HepG2 (cell line): ENCODE results near the gene RFX6. TPM values are rescaled to one million over a fixed set of nuclear protein-coding genes. Genes with fewer than 3 reads are reported as not detected.

ENCODE experiments used
- ERF ChIP-seq: IDR thresholded peaks from 2 replicates; pipeline ENCODE4 v1.6.1; 2018; ENCODE audit warnings: missing biosample characterization, missing genetic modification reagents
- FOXP1 ChIP-seq, 2 experiments: fragments of 450-650 bp in 1 of 2; IDR thresholded peaks; 2 replicates each; pipeline ENCODE4 v1.6.1; 2017 to 2018; ENCODE audit warnings: antibody characterized with exemption in 1 of 2
- GATAD2A ChIP-seq: IDR thresholded peaks from 2 replicates; pipeline ENCODE4 v1.6.1; 2016
- HMGA1 ChIP-seq: sonication (generic); formaldehyde crosslinking; conservative IDR thresholded peaks from 2 replicates; pipeline ENCODE4 v1.4.0; 2020; ENCODE audit warnings: missing genetic modification reagents
- HNRNPUL1 ChIP-seq: fragments of 200-400 bp; formaldehyde crosslinking; IDR thresholded peaks from 2 replicates; pipeline ENCODE4 v1.6.1; 2017; ENCODE audit warnings: low read depth, mild to moderate bottlenecking, low read length, moderate library complexity
- HOXA7 ChIP-seq: sonication (generic); formaldehyde crosslinking; IDR thresholded peaks from 2 replicates; pipeline ENCODE4 v1.8.1; 2022; ENCODE audit warnings: mild to moderate bottlenecking, missing genetic modification reagents, moderate library complexity
- HOXA9 ChIP-seq: sonication (generic); formaldehyde crosslinking; IDR thresholded peaks from 2 replicates; pipeline ENCODE4 v1.8.1; 2022; ENCODE audit warnings: missing genetic modification reagents, mild to moderate bottlenecking, moderate library complexity, borderline replicate concordance
- KAT8 ChIP-seq: IDR thresholded peaks from 2 replicates; pipeline ENCODE4 v1.6.1; 2016; ENCODE audit warnings: missing genetic modification reagents, missing compliant biosample characterization
- MAZ ChIP-seq, 2 experiments: sonication (generic) in 1 of 2; formaldehyde crosslinking in 1 of 2; IDR thresholded peaks; 2 replicates each; pipeline versions ENCODE4 v1.5.0 to v1.6.1; 2012 to 2020; ENCODE audit warnings: low read depth in 2 of 2, mild to moderate bottlenecking in 2 of 2, borderline replicate concordance in 1 of 2, improper control_type of control experiment in 1 of 2, low read length in 1 of 2, missing genetic modification reagents in 1 of 2, moderate library complexity in 1 of 2
- MLXIP ChIP-seq: sonication (generic); formaldehyde crosslinking; IDR thresholded peaks from 2 replicates; pipeline ENCODE4 v1.9.0; 2021; ENCODE audit warnings: missing genetic modification reagents, borderline replicate concordance
- MYNN ChIP-seq: sonication (generic); formaldehyde crosslinking; IDR thresholded peaks from 2 replicates; pipeline ENCODE4 v1.4.0; 2020; ENCODE audit warnings: mild to moderate bottlenecking, low read depth, missing genetic modification reagents
- NR3C1 ChIP-seq: sonication (generic); formaldehyde crosslinking; IDR thresholded peaks from 2 replicates; pipeline ENCODE4 v1.4.0; 2020; ENCODE audit warnings: missing genetic modification reagents
- RORA ChIP-seq: sonication (generic); formaldehyde crosslinking; IDR thresholded peaks from 2 replicates; pipeline ENCODE4 v1.5.0; 2020; ENCODE audit warnings: mild to moderate bottlenecking, missing genetic modification reagents, moderate library complexity
- SOX13 ChIP-seq, 3 experiments: fragments of 450-650 bp in 1 of 3; sonication (generic) in 1 of 3; formaldehyde crosslinking in 1 of 3; IDR thresholded peaks in 2 of 3; conservative IDR thresholded peaks in 1 of 3; 2 replicates each; pipeline versions ENCODE4 v1.5.0 to v1.6.1; 2016 to 2020; ENCODE audit warnings: antibody characterized with exemption in 1 of 3, mild to moderate bottlenecking in 1 of 3, missing compliant biosample characterization in 1 of 3, missing genetic modification reagents in 1 of 3, moderate library complexity in 1 of 3
- TSC22D2 ChIP-seq: sonication (generic); formaldehyde crosslinking; IDR thresholded peaks from 2 replicates; pipeline ENCODE4 v1.5.1; 2020; ENCODE audit warnings: missing genetic modification reagents, mild to moderate bottlenecking, borderline replicate concordance
- ZSCAN20 ChIP-seq: sonication (generic); formaldehyde crosslinking; IDR thresholded peaks from 2 replicates; pipeline ENCODE4 v1.4.0; 2020; ENCODE audit warnings: missing genetic modification reagents, mild to moderate bottlenecking, borderline replicate concordance
- polyA plus RNA-seq, 8 experiments: library from polyadenylated mRNA; depleted of rRNA in 3 of 8; stranded (reverse) in 7 of 8; unstranded in 1 of 8; fragments of >200 nt; fragmentation: Illumina TruSeq in 4 of 8; extraction: Trizol in 4 of 8; gene quantifications; 2 replicates each; pipeline versions ENCODE4 v1.2.1 to v1.2.3, GENCODE V29; 2011 to 2016; ENCODE audit warnings: low read depth in 4 of 8, missing spikeins in 1 of 8, mixed read lengths in 1 of 8; ENCODE audit not compliant: insufficient read depth in 1 of 8
- total RNA-seq, 5 experiments: library from RNA; depleted of rRNA; stranded (reverse); fragments of >200 nt; fragmentation: Illumina TruSeq; extraction: Trizol; gene quantifications; 2 replicates each; pipeline ENCODE4 v1.2.3, GENCODE V29; 2016; ENCODE audit warnings: low read depth in 1 of 5
- TF ChIP-seq, protein P1 (sequence below): sonication (generic); formaldehyde crosslinking; IDR thresholded peaks from 2 replicates; pipeline ENCODE4 v1.4.0; 2020; ENCODE audit warnings: missing genetic modification reagents
- TF ChIP-seq, protein P2 (sequence below): IDR thresholded peaks from 2 replicates; pipeline ENCODE4 v1.6.1; 2016; ENCODE audit warnings: missing genetic modification reagents, missing compliant biosample characterization
- TF ChIP-seq, protein P3 (sequence below): sonication (generic); formaldehyde crosslinking; IDR thresholded peaks from 2 replicates; pipeline ENCODE4 v1.9.0; 2021; ENCODE audit warnings: missing genetic modification reagents, mild to moderate bottlenecking, borderline replicate concordance
- TF ChIP-seq, protein P4 (sequence below): IDR thresholded peaks from 2 replicates; pipeline ENCODE4 v1.6.1; 2012; ENCODE audit warnings: inconsistent platforms

The RFX6 gene
- total and polyA plus RNA-seq, 2 of the 13 experiments (the other 11 are each of a cell fraction or from before 2014, with no cell fraction given), result 0.04 TPM; not detected in 1

- TF ChIP-seq ZSCAN20 (CRISPR knock-in tag) (no peak), HOXA7 (CRISPR knock-in tag) (no peak), MYNN (no peak), GATAD2A (CRISPR knock-in tag) (peak; percentile 77), ERF (peak; percentile 67; the same call in 1 of the 2 replicates), MAZ (IDR thresholded peaks at IDR 0.05; ENCODE audit: borderline replicate concordance, low read depth, low read length) (no peak), MAZ (CRISPR knock-in tag; IDR thresholded peaks at IDR 0.05; ENCODE audit: low read depth) (no peak), SOX13 (IDR thresholded peaks at IDR 0.05) (no peak), SOX13 (CRISPR knock-in tag; conservative IDR thresholded peaks at IDR 0.05 in 1 of 2, IDR thresholded peaks at IDR 0.05 in 1 of 2) (peak in 1 of 2 experiments; percentile 60; a peak in 2 of 4 replicates), KAT8 (CRISPR knock-in tag) (0 out of 2 replicates have a peak, but pooled peaks have one; percentile 26), TSC22D2 (CRISPR knock-in tag) (no peak), MLXIP (no peak), HOXA9 (no peak), HNRNPUL1 (peak; percentile 67), FOXP1 (IDR thresholded peaks at IDR 0.05) (no peak), FOXP1 (CRISPR knock-in tag; IDR thresholded peaks at IDR 0.05) (peak; percentile 12; the same call in 1 of the 2 replicates), HMGA1 (CRISPR knock-in tag) (no peak), NR3C1 (no peak), RORA (CRISPR knock-in tag) (no peak)
- TF ChIP-seq, protein P1, sequence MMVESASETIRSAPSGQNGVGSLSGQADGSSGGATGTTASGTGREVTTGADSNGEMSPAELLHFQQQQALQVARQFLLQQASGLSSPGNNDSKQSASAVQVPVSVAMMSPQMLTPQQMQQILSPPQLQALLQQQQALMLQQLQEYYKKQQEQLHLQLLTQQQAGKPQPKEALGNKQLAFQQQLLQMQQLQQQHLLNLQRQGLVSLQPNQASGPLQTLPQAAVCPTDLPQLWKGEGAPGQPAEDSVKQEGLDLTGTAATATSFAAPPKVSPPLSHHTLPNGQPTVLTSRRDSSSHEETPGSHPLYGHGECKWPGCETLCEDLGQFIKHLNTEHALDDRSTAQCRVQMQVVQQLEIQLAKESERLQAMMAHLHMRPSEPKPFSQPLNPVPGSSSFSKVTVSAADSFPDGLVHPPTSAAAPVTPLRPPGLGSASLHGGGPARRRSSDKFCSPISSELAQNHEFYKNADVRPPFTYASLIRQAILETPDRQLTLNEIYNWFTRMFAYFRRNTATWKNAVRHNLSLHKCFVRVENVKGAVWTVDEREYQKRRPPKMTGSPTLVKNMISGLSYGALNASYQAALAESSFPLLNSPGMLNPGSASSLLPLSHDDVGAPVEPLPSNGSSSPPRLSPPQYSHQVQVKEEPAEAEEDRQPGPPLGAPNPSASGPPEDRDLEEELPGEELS (CRISPR knock-in tag), result 0 out of 2 replicates have a peak, but pooled peaks have one; percentile 28
- TF ChIP-seq, protein P2, sequence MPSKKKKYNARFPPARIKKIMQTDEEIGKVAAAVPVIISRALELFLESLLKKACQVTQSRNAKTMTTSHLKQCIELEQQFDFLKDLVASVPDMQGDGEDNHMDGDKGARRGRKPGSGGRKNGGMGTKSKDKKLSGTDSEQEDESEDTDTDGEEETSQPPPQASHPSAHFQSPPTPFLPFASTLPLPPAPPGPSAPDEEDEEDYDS (CRISPR knock-in tag), result 0 out of 2 replicates have a peak, but pooled peaks have one; percentile 28
- TF ChIP-seq, protein P3, sequence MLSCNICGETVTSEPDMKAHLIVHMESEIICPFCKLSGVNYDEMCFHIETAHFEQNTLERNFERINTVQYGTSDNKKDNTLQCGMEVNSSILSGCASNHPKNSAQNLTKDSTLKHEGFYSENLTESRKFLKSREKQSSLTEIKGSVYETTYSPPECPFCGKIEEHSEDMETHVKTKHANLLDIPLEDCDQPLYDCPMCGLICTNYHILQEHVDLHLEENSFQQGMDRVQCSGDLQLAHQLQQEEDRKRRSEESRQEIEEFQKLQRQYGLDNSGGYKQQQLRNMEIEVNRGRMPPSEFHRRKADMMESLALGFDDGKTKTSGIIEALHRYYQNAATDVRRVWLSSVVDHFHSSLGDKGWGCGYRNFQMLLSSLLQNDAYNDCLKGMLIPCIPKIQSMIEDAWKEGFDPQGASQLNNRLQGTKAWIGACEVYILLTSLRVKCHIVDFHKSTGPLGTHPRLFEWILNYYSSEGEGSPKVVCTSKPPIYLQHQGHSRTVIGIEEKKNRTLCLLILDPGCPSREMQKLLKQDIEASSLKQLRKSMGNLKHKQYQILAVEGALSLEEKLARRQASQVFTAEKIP (CRISPR knock-in tag), result no peak
- TF ChIP-seq, protein P4, sequence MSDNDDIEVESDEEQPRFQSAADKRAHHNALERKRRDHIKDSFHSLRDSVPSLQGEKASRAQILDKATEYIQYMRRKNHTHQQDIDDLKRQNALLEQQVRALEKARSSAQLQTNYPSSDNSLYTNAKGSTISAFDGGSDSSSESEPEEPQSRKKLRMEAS, result peak; percentile 58; the same call in 1 of the 2 replicates
Observed at GRCh38 chr6:116948533-116949304, 71.7 kb downstream of the RFX6 start (continued).
